Ammon's horn (tissue), 1 donor: ENCODE data around the gene GRB10.
"Not testable (repeated sequence)": the region's sequence is repeated elsewhere in the genome, so short reads cannot be mapped to it uniquely, and the experiment has no call there.

ENCODE experiments used
- DNase-seq: peaks from one replicate; pipeline ENCODE4 v3.0.0-alpha.2; 2016; ENCODE audit warnings: low spot score

Gene GRB10

DNA sequence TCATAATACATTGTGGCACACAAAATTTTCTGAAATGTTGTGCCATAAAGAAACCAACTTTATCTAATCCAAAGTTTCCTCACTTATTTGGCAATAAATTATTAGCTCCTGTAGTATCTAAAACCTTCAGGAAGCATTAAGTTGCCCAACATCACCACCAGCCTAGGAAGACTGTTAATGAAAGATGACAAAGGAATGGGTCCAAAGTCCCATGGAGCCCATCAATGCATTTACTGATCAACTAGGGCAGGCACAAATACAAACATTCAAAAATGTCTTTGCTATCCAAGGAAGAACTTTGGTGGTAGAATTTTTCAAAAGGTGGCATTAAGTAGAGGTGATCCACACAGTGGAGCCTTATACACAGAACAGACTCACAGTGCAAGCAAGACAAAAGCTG, 4.5 kb downstream of the GRB10 start:
- no peak for DNase-seq

DNA sequence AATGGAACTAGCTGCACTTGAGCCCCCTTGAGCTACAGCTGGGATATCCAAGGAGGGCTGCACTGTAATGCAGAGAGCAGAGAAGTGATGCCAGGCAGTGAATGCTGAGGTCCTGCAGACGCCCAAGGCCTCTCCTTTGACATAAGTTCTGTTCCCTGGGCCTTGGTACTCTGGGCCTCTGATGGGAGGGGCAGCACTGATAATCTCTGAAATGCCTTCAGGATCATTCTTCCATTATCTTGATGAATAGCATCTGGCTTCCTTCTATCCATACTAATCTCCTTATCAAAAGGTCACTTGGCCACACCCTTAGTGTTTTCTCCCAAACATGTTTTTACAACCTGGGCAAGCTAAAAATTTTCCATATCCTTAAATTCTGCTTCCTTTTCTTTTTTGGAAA, 6.9 kb downstream of the GRB10 start:
- no peak for DNase-seq

DNA sequence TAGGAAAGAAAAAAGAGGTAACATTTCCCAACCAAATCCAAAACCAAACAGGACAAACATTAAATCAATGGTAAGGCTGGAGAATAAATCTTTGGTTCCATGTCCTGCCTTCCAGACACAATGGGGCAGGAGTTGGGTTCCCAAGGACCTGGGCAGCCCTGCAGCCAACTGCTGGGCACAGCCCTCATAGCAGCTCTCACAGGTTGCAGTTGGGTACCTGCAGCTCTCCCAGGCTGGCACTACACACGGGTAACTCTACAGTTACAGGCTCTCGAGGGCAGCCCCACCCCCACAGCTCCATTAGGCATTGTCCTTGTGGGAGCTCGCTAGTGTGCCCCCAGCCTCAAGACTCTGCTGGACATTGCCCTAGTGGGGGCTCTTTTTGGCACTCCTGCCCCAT, 7.5 kb downstream of the GRB10 start:
- no peak for DNase-seq

DNA sequence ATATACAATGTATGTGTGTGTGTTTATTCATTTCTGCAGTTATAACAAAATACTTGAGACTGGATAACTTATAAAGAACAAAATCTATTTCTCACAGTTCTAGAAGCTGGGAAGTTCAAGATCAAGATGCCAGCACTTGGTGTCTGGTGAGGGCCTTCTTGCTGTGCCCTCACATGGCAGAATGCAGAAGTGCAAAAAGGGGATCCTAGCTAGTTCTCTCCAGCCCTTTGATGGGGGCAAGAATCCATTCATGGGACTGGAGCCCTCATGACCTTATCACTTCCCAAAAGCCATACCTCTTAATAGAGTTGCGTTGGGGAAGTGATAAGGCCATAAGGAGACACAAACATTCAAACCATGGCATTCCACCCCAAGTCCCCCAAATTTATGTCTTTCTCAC, 8.4 kb downstream of the GRB10 start:
- no peak for DNase-seq

DNA sequence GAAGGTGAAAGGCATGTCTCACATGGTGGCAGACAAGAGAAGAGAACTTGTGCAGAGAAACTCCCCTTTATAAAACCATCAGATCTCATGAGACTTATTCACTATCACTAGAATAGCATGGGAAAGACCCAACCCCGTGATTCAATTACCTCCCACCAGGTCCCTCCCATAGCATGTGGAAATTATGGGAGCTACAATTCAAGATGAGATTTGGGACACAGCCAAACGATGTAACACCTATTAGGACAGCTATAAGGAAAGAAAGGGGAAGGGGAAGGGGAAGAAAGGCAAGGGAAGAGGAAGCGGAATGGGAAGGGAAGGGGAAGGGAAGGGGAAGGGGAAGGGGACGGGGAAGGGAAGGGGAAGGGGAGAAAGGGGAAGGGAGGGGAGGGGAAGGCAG, 9.6 kb downstream of the GRB10 start:
- not testable (repeated sequence) for DNase-seq

DNA sequence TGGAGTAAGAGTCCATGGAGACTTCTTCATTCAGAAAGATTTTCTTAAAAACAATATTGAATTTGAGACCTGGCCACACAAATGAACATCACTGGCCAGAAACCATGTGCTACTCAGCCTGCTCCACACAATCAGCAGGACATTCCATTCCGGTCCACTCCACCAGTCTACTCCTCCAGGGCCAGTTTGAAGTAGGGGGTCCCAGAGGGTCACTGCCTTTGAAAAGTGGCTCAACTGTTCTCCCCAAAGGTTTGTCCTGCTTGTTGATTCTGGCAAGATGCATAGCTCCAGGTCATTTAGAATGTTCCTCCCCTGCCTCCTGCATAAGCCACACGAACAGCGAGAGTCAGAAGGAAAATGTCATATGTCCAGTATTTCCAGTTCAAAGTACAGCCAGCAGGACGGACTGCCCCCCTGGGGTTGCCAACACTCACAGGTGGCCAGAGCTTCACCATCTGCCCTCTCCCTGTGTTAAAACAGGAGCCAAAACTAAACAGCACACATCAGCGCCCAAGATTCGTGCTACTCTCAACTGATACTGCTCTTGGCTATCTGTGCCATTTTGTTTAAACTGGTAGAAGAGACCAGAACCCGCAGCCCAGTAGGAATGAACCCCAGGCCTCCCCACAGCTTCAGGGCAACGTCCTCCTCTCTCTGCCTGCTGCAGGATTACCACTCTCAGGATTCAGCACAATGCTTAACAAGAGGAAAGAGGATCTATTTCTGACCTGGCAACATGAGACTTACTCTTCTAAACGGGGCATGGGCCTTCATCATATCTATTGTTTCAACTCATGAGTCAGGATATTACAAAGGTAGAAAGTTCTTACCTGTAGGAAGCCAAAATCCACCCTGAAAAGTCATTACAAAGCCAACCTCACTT, 11.3 kb downstream of the GRB10 start:
- DNase-seq, result no peak

DNA sequence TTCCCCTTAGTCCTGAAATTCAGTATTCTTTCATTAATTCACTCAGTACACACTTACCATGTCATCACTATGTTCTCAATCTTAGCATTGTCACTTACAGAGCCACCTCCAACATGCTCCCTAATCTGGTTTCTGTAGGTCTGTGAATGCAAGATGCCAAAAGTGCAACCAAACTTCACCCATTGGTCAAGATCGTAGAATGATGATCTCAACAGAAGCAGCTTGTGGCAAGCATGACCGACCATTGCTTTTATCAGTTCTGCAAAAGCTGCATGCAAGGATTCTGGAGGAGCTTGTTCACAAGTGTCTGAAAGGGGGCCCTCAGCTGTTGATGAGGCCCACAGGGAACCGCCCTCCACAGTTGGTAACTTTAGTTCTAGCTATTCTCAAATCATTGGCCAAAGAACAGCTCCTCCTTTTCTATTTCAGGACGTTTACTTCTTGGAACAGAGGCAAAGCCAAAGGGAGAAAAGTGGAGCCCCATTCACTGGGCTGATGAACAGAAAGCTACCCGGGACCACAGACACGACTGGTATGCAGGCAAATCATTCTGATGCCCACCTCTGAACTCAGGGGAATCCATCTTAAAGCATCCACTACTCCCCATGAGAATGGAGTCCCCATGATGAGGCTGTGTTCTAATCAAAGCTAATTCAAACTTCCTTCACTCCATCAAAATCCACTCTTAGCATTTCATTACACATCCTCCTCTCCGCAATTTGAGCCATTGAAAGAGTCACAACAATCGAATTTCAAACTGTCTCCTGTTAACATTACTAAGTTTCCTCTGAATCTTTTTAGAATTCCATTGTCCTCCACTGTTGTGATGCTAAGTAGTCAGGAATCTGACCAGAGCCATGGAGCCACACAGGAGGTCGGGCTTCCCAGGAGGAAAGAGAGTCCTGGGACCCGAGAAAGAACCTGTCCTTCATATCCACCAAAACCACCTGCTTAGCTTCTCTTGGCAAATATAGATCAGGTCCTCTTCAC, 13.9 kb downstream of the GRB10 start:
- no peak for DNase-seq

DNA sequence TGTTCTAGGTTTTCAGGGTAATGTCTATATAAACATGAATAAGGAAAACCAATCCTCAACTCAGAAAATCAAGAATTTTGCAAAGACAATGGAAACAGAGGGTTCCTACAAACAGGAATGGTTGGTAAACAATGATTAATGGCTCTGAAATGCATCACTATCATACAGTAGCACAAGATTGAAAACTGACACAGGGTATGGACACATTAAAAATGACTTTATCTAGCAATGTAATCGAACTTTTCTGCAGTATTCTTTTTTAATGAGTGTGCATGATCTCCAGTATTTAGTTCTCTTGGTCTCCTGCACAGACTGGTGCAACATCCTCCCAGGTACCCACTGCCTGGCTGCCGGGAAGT, 15.9 kb downstream of the GRB10 start:
- DNase-seq, result no peak

DNA sequence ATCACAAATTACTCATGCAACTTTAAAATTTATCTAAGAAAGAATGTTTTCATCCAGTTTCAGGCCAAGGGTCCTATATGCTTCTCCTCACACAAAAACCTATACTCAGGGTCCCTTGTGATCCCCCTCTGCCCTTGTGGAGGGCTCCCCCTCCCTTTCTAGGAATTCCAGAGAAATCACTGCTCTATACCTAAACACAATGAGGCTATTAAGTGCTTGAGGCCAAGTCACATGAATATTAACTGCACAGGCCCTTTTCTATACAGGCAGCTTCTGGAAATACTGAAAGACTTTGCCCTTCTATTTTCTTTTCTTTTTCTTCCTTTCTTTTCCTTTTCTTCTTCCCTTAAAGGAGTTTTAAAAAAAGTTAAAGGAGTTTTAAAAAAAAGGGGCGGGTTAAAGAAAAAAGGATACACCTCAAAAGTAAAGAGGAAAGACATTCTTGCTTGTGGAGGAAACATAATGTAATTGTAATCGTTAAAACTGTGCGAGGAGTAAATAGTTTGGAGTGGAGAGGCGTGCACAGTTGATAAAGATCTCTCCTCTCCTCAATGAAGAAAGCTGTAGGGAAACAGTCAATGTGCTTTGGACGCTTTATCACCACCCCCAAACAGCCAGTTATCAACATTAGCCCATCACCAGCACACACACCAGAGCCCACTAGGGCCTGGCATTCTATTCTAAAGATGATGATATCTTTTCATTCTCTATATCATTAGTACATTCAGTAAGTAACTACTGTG, 16.4 kb downstream of the GRB10 start:
- DNase-seq, result no peak

DNA sequence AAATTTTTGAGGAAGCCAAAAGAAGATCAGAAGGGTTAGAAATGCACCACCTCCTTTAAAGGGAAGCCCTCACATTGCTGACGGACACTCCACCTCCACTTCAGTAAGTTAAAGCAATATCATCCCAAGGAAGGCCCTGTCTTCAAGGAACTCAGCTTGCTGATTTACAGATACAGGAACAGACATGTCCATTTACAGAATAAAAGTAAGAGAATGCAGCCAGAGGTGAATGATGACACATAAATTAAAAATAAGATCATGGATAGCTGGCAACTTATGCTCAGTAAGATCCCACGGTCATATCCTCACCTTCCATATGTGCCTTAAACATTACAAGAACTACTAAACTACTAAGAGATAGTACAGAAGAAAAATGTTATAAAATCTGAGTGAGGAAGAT, 20.4 kb downstream of the GRB10 start:
- no peak for DNase-seq

DNA sequence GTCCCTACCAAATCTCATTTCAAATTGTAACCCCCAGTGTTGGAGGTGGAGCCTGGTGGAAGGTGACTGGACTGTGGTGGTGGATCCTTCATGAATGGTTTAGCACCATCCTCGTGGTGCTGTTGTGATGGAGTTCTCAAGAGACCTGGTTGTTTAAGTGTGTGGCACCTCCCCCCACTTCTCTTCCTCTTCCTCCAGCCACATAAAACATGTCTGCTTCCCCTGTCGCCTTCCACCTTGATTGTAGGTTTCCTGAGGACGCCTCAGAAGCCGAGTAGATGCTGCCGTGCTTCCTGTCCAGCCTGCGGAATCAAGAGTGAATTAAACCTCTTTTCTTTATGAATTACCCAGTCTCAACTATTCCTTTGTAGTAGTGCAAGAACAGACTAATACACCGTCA, 21.0 kb downstream of the GRB10 start:
- DNase-seq, result no peak

DNA sequence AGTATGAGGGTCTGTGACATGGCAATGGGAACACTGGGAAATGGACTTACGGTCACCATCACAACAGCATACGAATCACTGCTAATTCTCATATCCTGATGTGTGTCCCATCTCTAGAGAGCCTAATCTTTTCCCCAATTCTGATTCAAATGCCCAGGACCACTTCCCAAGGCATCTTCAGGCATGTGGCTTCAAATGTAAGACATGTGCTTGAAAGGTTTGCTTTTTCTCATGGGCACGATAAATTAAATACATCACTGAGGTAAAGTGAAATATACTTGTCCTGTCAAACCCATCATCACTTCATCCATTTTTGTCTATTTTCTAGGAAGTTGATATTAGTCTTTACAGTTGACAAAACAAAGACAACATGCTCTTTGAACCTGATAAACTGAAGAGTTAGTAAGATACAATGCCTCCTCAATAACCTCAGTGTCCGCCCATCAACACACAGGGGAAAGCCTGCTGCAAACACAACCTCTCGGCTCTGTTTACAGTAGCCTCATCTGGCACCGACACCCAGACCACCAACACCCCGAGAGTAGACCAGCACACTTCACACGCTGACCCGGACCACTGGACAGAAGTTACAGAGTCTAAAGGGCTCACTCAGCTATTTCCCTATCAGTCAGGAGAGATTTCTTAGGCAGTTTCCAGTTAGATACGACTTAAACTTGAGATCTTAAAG, 24.8 kb downstream of the GRB10 start:
- DNase-seq, result no peak

DNA sequence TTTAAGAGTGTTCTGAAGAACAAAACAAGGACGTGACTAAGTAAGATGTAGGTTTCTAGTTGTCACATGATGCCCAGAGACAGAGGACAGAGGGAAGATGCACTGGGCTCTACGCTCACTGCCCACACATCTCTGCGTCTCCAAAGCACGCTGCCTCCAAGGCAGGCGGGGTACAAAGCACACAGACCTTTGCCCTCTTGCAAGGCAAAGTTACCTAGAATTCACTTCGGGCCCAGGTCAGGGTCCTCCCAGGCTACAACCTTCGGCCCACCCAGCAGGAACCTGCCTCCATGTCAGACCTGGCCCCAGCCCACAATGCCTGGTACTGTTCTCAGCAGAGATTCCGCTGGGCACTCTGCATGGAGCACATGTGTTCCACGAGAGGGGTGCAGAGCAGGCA, 26.5 kb downstream of the GRB10 start:
- DNase-seq, result no peak

DNA sequence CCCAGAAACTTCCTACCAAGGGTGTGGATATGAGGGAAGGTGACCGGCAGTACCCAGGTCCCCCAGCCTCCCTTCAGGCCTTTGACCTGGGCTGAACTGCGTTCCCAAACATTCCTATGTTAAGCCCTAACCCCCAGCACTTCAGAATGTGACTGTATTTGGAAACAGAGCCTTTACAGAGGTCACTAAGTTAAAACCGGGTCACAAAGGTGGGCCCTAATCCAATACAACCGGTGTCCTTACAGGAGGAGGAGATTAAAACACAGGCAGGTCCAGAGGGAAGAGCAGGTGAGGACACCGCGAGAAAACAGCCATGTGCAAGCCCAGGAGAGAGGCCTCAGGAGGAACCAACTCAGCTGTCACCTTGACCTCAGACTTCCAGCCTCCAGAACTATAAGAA, 28.0 kb downstream of the GRB10 start:
- no peak for DNase-seq

DNA sequence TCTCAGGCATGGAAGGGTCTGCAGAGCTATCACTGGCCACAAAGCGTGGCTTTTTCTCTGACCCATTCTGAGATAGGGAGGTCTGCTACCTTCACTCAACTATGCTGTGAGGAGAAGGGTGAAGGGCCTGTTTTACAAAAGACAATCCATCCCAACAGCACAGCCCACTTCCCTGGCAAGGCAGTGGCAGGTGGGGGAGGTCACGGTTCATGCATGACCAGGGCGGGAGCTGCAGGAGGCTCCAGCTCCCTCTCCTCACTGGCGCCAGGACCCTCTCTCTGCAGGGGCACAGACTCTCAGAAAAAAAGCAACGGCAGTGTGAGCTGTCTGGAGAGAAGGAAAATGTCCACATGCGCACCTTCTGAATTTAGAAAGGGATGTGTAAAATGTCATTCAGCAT, 28.5 kb downstream of the GRB10 start:
- DNase-seq, result no peak

DNA sequence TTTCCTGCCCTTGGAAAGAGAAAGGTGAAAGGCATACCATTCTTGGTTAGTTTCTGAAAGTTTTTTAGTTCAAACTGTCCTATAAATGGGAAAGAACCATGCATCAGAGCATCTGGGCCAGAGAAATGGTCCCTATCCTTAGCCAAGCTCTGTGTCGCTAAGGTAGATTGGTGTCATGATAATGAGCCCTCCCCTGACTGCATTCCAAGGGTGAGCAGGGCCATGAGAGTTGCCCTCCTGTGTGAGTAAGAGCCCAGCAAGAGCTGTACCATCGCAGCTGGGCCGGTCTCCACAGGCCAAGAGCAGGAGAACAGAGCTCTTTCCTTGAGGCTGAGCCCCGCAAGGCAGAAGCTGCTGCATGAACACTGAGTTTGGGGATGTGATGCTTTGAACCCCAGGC, 30.3 kb downstream of the GRB10 start:
- no peak for DNase-seq

DNA sequence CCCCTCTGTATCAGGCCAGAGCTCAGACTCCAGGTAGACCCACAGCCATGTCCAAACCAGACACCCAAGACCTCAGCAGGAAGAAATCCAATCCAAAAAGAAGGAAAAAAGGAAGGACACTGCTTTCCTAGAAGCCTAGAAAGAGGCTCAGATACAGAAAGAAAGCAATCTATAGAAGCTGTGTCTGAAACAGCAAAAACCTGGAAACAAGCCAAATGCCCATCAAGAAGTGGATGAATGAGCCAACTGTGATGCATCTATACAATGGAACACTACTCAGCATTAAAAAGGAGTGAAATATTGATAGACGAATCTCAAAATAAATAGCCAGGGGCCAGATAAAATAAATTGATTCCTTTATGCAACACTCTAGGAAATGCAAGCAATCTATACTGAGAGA, 31.6 kb downstream of the GRB10 start:
- DNase-seq, result peak; percentile 47

DNA sequence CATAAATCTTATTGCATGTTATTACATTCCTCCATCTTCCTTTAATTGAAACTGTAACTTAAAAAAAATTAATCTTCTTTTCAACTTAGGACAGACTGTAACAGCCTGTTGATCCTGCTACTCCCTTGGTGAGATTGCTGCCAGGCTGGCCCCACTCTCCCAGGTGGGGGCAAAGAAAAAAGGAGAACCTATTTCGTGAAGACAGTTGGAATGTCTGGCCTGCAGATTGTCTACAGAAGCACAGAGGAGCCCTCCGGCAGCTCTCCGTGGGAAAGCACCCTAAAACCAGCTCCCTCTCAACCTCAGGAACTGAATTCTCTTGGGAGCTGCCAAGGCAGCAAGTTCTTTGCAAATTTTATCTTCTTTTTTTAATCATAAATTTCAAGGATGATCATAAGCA, 32.8 kb downstream of the GRB10 start:
- DNase-seq, result no peak

DNA sequence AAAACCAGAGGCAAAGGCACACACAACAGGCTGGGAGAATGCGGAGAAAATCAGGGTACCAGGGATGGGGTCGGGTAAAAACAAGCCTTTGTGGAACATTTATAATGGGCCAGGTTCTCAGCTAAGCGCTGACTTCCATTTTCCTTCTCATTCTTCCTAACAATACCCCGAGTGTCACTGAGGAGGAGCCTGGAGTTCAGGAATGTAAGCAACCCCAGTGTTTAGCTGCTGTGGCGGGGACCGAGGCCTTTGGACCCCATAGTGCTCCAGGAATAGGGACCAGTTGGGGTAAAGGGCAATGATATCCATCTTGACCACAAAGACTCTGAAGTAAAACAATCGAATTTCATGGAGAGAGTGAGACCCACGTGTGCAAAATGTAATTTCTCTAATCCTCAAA, 34.2 kb downstream of the GRB10 start:
- no peak for DNase-seq

DNA sequence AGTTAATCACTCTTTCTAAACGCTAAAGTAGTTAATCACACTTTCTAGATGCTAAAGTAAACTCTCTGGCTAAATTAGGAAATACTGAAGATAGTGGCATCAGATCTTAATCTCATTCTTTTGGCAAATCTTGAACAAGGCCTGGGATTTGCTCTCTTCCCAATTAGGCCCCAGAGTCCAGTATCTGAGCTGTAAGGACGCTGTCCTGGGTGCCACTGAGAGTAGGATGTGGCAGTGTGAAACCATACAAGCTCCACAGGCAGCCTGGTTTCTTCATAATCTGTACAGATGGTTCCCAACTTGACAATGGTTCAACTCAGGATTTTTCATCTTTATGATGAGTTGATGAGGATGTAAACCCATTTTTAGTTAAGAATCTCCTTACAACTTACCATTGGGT, 36.9 kb downstream of the GRB10 start:
- DNase-seq, result no peak

DNA sequence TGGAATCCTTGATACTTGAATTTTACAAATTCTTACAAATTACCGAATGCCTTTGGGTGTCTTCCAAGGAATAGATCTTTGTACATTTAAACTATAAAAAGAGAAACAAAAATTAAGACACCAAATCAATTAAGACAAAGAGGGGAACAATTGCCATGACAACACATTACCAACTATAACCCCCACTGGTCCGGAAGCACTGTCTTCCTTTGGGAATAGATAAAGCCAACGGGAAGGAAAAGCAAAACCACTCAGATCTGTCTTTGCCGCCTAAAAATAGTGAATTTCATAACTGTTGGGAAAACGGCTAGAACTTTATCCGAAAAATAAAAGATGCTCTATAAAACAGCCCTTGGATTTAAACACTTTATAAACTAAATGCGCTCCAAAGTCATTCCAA, 37.4 kb downstream of the GRB10 start:
- DNase-seq, result no peak

DNA sequence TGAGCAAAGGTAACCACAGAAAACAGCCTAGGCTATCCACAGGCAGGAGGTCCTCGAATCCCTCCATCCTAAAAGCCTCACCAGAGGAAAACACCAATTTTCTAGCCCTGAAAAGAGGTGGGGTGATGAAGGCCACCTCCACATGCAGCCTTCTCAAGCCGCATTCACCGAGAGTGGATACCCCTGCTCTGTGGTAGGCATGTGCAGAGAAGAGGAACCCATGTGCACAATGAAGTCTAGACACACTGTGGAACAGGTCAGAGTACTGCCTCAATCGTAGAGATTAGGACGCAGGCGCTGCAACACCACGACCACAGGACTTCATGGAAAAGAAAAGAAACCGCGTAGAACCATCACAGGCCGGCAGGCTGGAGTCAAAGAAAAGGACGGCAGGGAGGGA, 38.8 kb downstream of the GRB10 start:
- no peak for DNase-seq
